ENCODE results near the gene GPRIN3.
"Not testable (repeated sequence)": the region's sequence is repeated elsewhere in the genome, so short reads cannot be mapped to it uniquely, and the experiment has no call there.

The GPRIN3 gene

DNA sequence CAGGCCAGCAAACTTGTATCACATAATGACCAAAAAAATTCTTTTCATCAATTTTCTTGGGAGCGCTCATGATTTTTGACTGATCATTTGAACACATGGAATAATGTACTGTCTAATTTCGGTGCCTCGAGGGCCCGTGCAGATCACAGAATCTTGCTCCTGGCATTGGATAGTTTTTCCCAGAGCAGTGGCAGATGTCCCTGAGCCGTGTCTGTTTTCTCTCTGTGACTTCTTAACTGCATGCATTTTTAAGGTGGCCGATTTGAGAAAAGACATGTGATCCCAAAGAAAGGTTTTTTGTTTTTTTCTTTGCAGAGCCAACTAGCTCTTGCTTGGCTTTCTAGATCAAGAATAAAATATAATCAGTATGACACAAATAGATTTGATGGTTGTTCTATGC, 19.7 kb downstream of the GPRIN3 start:
- DNase-seq = no peak

DNA sequence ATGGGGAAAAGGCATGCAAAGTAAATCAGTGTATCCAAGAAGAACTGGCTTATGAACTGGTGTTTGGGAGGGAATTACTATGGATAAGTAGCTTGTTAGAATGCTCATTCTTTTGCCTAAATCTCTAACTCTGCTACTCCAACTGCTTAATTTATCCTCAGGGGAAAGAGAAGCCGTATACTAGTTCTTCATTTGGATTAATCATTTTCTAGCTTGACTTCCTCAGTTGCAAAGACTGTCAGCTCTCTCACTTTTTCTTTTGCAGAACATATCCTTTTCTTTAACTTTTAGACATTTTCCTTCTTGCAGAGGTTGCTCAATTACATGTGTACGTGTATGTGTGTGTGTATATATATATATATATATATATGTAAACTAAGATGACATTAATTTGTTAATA, 21.9 kb downstream of the GPRIN3 start:
- DNase-seq = no peak

GRCh38 chr4:89284828-89285227, 22.8 kb downstream of the GPRIN3 start:
- no peak for DNase-seq

GRCh38 chr4:89284020-89284424, 23.6 kb downstream of the GPRIN3 start:
- no peak for DNase-seq

GRCh38 chr4:89283226-89284009, 24.2 kb downstream of the GPRIN3 start:
- DNase-seq = no peak

DNA sequence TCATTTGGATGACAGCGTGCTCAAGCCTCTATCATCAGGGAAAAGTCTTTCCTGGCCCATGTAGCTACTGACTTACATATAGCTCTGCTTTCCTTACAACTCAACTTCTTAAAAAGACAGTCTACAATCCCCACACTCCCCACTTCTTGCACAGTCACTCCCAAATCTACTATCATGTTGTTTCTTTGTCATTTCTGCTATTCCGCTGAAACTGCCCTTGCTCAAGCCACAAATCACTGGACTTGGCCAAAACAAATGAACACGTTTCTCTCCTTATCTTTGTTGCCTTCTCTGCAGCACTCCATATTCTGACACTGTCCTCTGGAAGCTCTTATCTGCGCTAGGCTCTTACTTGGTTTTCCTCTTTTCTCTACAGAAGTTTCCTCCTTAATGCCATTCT, 28.2 kb downstream of the GPRIN3 start:
- DNase-seq = no peak

GRCh38 chr4:89277412-89277811, 30.2 kb downstream of the GPRIN3 start:
- DNase-seq = no peak

- no peak for DNase-seq
These were observed 31.3 kb downstream of the GPRIN3 start for GRCh38 chr4:89276296-89276695.

DNA sequence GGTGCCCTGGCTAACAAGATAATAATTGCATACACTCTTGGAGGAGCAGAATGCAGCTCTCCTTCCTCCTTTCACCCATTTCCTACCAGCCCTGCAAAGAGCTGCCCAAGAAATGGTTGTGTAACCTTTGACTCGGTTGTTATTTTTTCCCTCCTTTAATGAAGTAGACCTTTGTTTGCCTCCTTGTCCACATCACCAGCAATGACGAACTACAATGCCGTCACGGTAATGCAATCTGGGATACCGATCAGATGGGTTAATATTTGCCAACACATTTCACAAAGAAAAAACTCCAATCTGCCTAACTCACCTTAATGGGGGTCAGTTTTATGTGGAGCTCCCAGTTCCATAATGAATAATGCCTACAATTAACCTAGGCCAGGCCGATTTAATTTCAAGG, 32.0 kb downstream of the GPRIN3 start:
- no peak for DNase-seq

DNA sequence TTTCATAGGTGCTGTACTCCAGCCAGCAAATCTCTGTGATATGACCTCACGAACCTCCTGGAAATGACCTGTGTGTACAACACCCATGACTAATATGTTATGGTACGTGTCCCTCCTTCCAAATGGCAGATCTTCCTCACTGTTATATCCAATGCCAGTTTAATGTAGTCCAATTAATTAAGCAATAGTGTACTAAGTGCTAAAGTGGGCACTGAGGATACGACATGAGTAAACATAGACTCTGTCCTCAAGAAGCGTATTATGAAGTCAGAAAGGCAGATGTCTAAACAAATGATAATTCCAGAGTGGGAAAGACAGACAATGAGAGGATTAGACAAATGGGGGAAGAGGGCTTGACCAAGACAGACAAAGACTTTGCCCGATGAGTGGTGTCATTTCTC, 33.9 kb downstream of the GPRIN3 start:
- DNase-seq = no peak

- DNase-seq = no peak
These were observed 36.8 kb downstream of the GPRIN3 start for GRCh38 chr4:89270792-89271191.

- DNase-seq = no peak
These were observed 38.4 kb downstream of the GPRIN3 start for GRCh38 chr4:89269121-89269666.

DNA sequence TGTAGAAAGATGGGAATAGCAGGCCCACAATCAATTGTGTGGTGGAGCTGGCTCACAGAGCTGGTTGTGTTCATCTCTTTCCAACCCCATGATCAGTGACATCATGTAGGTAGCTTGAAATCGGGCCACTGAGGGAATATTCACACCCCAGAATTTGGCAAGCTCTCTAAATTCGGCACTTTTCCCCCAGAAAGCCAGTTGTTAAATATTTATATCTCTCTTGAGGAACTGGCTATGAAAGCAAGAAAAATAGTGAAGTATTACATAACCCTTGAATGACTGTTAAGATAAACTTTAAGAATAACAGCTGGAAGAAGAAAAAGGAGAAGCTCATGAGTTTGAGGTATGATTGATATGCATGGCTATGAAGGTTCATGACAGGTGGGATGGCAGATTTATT, 38.9 kb downstream of the GPRIN3 start:
- no peak for DNase-seq

DNA sequence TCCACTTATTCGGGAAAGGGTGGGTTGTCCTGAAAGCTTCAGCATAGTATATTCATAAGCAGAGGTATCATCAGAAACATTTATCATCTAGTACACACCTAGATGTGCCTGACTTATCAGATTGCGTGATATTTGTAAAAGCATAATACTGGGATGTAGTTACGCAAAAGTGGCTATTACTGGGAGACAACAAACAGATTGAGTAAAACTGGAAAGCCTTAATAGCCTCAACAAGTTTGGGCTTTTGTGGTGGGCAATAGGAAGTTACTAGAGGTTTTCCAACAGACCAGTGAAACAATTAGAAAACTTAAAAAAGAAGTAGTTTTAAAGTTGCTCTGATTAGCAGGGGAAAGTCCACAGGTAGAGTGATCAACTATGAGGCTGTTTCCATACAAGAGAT, 39.8 kb downstream of the GPRIN3 start:
- no peak for DNase-seq

- DNase-seq = no peak
These were observed 40.2 kb downstream of the GPRIN3 start for GRCh38 chr4:89267392-89267791.

DNA sequence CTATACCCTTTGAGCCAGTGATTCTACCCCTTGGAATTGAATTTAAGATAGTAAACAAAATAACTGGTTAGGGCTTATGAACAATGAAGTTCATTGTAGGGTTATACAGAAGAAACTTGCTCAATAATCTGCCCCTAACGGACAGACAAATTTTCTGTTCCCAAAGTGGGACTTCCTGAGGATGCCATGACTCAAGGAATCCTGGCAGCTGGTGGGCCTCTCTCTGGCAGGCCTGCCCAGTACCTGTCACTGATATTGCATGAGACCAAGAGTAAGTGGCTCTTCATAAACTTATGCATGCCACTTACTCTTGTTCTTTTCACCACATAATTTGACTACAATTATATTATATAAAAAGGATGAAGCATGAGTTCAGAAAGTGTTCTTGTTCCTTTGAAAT, 41.5 kb downstream of the GPRIN3 start:
- no peak for DNase-seq

DNA sequence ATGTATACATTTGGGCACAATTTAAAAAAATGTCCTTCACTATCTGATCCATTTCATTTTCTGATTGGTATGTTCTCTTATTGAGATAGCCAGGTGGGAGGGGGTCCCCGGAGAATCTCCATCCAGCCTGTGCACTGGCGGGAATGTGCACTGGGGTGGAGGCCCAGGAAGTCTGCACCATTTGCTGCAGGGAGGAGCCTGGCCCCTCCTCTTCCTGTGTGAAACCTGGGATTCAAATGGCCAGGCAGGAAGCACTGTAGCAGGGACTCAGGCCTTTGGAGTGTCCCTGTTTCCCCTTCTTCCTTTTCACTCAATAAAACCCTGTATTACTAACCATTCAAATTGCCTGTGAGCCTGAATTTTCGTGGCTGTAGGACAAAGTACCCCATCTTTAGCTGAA, 44.3 kb downstream of the GPRIN3 start:
- DNase-seq = no peak

GRCh38 chr4:89259301-89260028, 48.1 kb downstream of the GPRIN3 start:
- no peak for DNase-seq

GRCh38 chr4:89258506-89258905, 49.1 kb downstream of the GPRIN3 start:
- DNase-seq = no peak

GRCh38 chr4:89257376-89257775, 50.2 kb downstream of the GPRIN3 start:
- no peak for DNase-seq

GRCh38 chr4:89256203-89256800, 51.3 kb downstream of the GPRIN3 start:
- no peak for DNase-seq

- DNase-seq = no peak
These were observed 52.8 kb downstream of the GPRIN3 start for GRCh38 chr4:89254847-89255246.

GRCh38 chr4:89254347-89254746, 53.3 kb downstream of the GPRIN3 start:
- DNase-seq = not testable (repeated sequence)

- no peak for DNase-seq
These were observed 53.7 kb downstream of the GPRIN3 start for GRCh38 chr4:89253935-89254334.

All from eye (tissue), 1 donor.